ENCODE results near the gene IGFBP1.

The IGFBP1 gene

DNA sequence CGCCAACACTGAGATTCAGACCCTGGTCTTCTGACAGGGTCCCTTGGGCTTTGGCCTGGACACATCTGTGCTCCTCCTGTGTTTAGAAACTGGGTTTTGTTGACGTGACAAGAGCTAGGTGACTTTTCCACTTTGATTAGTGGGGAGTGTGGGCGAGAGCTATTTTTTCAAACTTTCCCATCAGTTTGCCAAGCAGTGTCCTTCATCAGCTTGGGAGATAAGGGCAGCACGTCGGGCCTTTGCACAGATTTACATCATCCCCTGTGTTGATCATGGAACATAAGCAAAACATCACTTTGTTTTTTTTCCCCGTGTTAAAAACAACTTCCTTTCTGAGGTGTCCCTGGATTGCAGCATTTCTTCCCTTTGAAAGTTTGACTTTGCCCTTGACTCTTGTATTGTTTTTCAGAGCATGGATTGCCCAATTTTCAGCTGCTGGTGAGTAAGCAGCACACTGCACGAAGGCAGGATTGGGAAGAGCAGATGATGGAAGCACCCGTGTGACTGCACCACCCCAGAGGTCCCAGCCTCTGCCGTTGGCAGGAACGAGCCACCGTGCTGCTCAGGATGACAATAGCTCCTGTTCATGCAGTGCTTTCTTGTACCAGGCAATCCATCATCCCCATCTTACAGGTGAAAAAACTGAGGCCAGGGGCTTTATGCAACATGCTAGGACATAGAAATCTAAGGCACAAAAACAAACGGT is 6.4 kb upstream of the IGFBP1 start:
- no peak for DNase-seq

DNA sequence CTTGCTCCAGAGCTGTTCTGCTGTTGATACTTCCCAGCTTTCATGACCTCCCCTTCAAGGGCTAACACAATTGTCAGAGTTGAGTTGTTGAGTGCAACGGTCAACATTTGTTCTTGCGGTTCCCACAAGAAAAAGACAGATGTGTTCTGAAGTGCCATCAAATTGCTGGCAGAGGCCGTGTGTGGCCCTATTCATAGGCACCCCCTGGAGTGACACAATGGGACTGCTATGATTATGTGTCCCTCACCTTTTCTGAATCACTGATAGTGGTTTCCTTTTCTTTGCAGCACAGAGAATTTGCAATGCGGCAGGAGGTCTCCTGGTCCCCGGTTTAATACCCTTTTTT is 5.8 kb upstream of the IGFBP1 start:
- no peak for DNase-seq

GRCh38 chr7:45884136-45884535 is 4.2 kb upstream of the IGFBP1 start:
- DNase-seq, result no peak

DNA sequence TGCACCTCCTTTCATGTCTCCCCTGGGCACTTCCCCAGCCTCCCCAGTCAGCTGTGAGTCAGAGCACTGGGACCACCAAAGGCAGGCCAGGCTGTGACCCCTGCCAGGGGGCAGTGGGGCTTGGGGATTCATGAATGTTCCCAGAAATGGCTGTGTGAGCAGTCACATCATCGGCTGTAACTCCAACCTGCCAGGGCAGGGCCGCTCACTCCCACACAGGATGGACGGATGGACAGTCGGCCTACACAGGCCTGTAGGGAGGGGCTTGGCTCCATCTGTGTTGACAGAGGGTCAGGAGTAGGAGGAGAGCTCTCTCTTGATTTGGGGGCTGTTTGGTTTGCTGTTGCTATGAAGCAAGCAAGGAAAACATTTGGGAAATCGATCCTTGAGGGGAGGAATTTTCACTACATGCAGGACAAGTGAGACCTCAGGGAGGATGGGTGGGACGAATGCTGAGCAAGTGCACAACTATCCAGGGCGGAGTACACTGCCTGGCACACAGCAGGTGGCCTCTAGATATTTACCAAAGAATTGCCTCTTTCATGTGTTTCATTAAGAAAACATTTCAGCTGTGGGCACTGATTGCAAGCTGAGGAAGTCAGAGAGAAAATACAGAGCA is 2.9 kb upstream of the IGFBP1 start:
- DNase-seq, result no peak

DNA sequence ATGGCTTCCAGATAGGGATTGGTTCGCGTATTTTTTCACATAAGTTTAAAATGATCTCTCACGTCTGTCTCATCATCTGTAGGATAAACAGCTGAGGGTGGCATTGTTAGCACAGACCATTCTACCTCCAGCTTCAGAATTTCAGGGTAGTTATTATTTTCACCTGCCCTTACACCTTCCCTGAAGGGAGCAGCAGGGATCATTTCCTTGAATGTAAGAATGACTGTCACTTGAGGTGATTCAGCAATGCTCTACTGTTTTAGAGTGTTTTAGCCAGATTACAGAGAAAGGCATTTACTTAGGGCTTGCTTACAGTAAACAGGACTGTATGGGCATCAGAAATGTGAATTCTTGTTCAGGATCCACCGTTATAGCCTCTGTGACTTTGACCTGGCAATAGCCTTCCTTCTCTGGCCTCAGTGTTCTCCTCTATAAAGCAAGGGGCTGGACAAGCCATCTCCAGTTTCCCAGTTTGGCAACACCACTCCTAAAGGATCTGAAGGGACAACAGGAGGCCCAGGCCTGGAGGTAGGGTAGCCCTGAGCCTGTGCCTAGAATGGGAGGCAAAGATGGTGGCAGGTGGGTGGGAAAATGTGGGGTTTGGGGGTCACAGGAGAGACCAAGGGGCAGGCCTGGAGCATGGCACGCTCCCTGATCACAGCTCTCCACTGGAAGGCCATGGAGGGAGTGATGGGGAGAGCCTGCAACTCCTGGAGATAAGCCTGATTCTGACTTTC is 1.2 kb upstream of the IGFBP1 start:
- DNase-seq, result no peak

- no peak for DNase-seq
Measured at GRCh38 chr7:45888993-45889366, 692 bp downstream of the IGFBP1 start.

DNA sequence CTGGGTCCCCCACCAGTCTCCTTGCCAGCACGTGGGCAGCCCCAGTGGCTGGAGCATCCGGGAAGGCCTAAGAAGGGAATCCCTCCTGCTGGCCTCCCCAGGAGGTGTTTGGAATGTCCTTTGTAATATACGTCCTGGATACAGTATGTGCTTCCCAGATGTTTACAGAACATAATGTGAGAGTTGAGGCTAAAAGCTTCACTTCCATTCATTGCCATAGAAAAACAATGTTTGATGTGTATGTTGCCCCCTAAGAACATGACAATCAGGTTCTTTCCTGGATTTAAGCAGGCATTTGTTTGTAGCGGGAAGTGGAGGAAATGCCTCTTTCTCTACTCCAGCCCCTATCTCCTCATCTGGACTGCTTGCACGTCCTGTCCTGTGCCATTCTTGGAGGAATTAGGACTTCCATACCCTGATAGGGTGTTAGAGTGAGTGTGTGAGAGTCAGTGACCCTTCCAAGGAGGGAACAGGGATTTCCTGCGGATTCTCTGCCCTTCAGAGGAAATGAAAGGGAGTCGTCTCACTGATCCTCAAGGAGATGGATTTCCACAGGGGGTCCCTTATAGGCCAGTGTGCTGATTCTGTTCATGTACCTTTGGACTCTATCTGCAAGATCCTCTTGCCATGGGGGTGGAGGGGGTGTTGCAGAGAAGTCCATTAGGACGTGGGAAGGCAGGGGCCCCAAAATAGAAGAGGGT is 1.2 kb downstream of the IGFBP1 start:
- no peak for DNase-seq

GRCh38 chr7:45890125-45890901 is 2.0 kb downstream of the IGFBP1 start:
- no peak for DNase-seq

DNA sequence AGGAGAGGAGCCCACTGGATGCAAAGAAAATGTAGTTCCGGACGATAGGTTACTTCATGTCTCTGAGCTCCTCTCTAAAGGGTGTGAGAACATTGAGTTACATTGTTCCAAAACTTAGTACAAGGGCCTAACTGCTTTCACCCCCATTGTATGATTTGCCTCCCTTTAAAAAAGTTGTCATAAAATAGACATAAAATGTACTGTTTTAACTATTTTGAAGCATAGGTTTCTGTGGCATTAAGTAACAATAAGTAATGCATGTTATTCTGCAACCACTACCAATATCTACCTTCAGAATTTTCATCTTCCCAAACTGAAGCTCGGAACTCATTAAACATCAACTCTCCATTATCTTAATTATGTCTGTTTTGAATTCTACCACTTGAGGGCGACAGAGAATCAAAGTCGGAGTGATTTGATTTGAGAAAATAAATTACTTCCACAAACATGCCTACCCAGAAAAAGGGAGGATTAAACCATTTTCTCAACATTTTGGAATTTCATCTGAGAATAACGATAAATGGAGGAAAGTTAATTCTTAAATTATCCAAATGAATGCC is 2.7 kb downstream of the IGFBP1 start:
- peak; percentile 51 for DNase-seq

GRCh38 chr7:45891462-45892402 is 3.4 kb downstream of the IGFBP1 start:
- no peak for DNase-seq

DNA sequence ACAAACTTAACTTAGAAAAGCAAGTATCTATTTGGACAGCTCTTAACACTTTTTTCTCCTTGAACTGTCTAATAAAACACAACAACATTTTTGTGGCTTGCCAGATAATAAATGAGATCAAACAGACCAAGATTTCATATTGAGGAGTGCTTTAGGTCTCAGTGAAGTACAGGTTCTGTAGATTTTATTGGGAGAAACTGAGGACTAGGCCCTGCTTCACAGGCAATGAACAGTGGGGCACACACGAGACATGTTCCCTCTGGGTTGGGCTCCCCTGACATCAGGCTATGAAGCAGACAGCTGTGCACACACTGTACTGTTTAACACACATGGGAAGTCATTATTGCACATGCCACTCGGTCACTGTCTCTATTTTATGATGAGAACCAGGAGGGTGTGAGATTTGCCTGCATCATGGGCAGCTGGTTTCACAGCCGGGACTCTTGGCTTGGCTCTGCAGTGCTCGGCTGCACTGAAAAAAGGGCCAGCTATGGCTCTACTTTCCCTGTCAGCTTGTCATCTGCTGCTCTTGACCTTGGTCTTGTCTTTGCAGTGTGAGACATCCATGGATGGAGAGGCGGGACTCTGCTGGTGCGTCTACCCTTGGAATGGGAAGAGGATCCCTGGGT is 4.2 kb downstream of the IGFBP1 start:
- no peak for DNase-seq

DNA sequence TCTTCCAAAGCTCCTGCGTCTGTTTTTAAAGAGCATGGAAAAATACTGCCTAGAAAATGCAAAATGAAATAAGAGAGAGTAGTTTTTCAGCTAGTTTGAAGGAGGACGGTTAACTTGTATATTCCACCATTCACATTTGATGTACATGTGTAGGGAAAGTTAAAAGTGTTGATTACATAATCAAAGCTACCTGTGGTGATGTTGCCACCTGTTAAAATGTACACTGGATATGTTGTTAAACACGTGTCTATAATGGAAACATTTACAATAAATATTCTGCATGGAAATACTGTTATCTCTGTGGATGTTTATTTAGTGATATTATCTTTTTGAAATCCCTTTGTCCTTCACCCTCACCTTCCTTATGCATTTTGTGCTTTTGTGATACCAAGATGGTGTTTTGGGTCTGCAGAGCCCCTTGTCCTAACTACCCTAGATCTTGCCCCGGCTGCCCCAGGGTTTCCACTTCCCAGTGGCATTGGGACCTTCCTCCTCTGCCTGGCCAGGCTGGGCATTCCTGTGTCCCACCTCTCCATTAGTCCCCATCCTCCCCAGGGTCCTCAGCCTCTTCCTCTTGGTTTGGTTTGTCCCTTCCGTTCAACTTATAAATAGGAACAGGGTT is 5.2 kb downstream of the IGFBP1 start:
- DNase-seq, result no peak

- DNase-seq, result no peak
Measured at GRCh38 chr7:45893996-45894664, 5.8 kb downstream of the IGFBP1 start.

- no peak for DNase-seq
Measured at GRCh38 chr7:45894665-45895062, 6.4 kb downstream of the IGFBP1 start.

DNA sequence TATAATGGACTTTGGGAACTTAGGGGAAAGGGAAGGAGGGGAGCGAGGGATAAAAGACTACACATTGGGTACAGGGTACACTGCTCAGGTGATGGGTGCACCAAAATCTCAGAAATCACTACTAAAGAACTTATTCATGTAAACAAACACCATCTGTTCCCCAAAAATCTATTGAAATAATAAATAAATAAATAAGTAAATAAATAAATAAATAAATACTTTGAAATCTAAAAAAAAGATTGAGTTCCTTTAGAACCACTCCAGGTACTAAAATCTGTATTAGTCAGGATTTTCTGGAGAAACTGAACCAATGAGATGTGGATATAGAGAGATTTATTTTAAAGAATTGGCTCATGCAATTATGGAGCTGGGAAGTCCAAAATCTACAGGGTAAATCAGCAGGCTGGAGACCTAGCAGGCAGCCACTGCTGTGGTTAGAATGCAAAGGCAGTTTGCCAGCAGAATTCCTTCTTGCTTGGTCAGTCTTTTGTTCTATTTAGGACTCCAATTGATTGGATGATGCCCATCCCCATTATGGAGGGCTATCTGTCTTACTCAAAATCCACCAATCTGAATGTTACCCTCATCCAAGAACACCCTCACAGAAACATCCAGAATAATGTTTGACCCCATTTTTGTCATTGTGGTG is 8.9 kb downstream of the IGFBP1 start:
- no peak for DNase-seq

DNA sequence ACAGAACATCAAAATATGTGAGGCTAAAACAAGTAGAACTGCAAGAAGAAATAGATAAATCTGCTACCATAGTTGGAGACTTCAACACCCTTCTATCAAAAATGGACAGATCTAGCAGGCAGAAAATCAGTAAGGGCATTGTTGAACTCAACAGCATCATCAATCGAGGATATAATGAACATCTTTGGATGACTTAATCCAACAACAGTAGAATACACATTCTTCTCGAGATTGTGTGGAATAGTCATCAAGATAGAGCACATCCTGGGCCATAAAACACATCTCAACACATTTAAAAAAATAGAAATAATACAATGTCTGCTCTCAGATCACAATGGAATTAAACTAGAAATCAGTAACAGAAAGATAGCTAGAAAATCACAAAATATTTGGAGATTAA is 9.9 kb downstream of the IGFBP1 start:
- DNase-seq, result no peak

- DNase-seq, result no peak
Measured at GRCh38 chr7:45901566-45901965, 13.3 kb downstream of the IGFBP1 start.

DNA sequence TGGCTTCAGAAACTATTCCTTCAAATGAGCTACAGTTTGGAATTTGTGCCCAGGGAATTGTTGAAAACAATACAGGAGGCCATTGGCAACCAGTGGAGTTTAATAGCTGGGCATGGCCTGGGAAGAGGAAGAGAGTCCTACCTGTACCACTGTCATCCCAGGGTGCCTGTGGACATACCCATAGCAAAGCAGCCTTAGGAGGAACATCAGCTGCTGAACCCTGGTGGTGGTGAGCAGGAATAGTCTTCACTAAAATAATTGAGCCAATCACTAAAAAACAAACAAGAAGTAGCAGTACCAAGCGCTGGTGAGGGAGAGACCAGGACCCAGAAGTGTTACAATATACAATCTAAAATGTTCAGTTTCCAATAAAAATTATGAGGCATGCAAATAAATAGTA is 14.5 kb downstream of the IGFBP1 start:
- DNase-seq, result no peak

GRCh38 chr7:45909561-45909960 is 21.3 kb downstream of the IGFBP1 start:
- no peak for DNase-seq

Data from NCI-H1105 treated with DMSO at 0.1 percent for 48 hours (cell line).